ENCODE measurements around the gene DDX52.

DNA sequence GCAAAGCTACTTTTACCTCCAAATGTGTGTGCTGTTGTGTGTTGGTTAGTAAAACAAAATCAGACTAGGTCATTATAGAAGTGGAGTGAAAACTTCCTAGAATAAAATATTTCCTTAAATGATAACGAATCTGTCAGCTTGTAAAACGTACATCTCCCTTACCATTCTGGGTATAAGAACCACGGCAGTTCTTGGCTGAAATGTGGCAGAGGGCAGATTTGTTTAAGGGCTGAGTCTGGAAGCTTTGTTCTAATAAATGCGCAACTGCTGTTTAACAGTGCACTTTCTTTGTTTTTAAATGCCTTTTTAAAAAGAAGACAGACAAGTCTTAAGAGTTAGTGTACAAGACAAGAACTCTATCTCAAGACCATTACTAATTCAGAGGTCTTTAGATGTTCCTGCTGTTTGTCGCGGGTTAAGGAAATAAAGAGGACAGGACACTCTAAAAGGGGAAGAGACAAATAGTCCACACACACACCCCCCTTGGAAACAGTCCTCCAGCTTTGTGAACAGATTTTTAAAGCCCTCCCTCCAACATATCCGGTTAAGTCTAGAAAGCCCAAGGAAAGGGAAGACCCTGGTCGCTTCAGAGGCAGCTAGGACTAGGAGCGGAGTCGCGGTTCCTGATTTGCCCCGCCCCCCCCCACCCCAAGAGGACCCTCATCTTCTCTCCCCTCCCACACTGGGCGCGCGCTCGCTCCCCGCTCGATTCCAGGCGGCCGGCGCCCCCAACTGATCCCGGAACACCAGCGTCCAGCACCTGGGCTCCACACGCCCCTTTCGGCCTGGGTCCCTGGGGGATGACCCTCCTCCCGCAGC is 34.7 kb downstream of the DDX52 start:
- TF ChIP-seq EZH2 (IDR thresholded peaks at IDR 0.05) (no peak), POLR2AphosphoS5 (IDR thresholded peaks at IDR 0.05; ENCODE audit: borderline replicate concordance, low read depth, low read length) (no peak)

Measured in SK-N-MC (cell line).